K562 (cell line): ENCODE data around the gene ARHGAP31. TPM values are rescaled to one million over a fixed set of nuclear protein-coding genes. Genes with fewer than 3 reads are reported as not detected.

Source experiments
- ATAC-seq: fragments of 200-7000 bp; cut with Tn5 transposase; 3 replicates; pipeline ENCODE4 v1.9.1; 2020; ENCODE audit warnings: moderate library complexity
- BruUV-seq: library from RNA; stranded (reverse); fragments of 400-500 nt; replicated peaks from 2 replicates; lab custom pipeline; 2021; lab: Mats Ljungman, UMichigan
- CTCF ChIA-PET: fragments of 300-600 bp; formaldehyde crosslinking; extraction: SDS; loops from one replicate; lab custom pipeline; 2021; ENCODE audit warnings: low intra/inter-chr PET ratio; lab: Yijun Ruan, JAX
- POLR2A ChIA-PET: fragments of 300-600, 350-650 bp; sonication (Branson Sonifier 250); formaldehyde crosslinking; extraction: SDS; loops from one replicate; lab custom pipeline; 2021; ENCODE audit warnings: antibody characterized with exemption, inconsistent platforms; lab: Yijun Ruan, JAX
- DNase-seq, 4 experiments: peaks; one replicate each; pipeline versions ENCODE4 v3.0.0 to v3.0.0-alpha.2; 2011 to 2018; ENCODE audit warnings: low spot score in 3 of 4, mixed read lengths in 3 of 4; ENCODE audit errors: extremely low read depth in 1 of 4
- FAIRE-seq: peaks from 2 replicates; lab custom pipeline; 2011; peaks lifted over from hg19 to GRCh38; lab: Jason Lieb, UNC
- H2AFZ ChIP-seq: 2 replicates; pipeline ENCODE4 v1.6.0; 2011; ENCODE audit warnings: low read depth, low read length, control low read depth, inconsistent platforms
- H3K27ac ChIP-seq: fragments of 200-600 bp; 3 replicates; pipeline ENCODE4 v1.8.0; 2011; ENCODE audit warnings: low read depth, mild to moderate bottlenecking, control low read depth, inconsistent platforms, low read length, moderate library complexity, mixed read lengths; ENCODE audit errors: extremely low read depth
- H3K27me3 ChIP-seq, 2 experiments: fragments of 300-600 bp in 1 of 2; 2 replicates in 1 of 2; 3 replicates in 1 of 2; pipeline versions ENCODE4 v1.6.0 to v1.8.0; 2011; ENCODE audit warnings: inconsistent platforms in 2 of 2, low read length in 2 of 2, mild to moderate bottlenecking in 1 of 2, mixed read lengths in 1 of 2, moderate library complexity in 1 of 2; ENCODE audit not compliant: control insufficient read depth in 2 of 2, insufficient read depth in 2 of 2
- H3K36me3 ChIP-seq: fragments of 300-600 bp; 3 replicates; pipeline ENCODE4 v1.8.0; 2011; ENCODE audit warnings: mild to moderate bottlenecking, low read length, inconsistent platforms; ENCODE audit not compliant: control insufficient read depth, insufficient read depth
- H3K4me1 ChIP-seq, 2 experiments: fragments of 200-600 bp in 1 of 2; replicated peaks in 1 of 2; 2 replicates in 1 of 2; 3 replicates in 1 of 2; pipeline versions ENCODE4 v1.5.1 to v1.8.0; 2011; ENCODE audit warnings: inconsistent platforms in 2 of 2, low read length in 2 of 2, mild to moderate bottlenecking in 1 of 2, mixed read lengths in 1 of 2, moderate library complexity in 1 of 2; ENCODE audit not compliant: control insufficient read depth in 2 of 2, insufficient read depth in 2 of 2
- H3K4me2 ChIP-seq: 2 replicates; pipeline ENCODE4 v1.6.1; 2011; ENCODE audit warnings: low read length, control low read depth, inconsistent platforms, mixed read lengths; ENCODE audit not compliant: insufficient read depth
- H3K4me3 ChIP-seq: fragments of 200-600 bp; sonication (generic), shearing (Covaris generic); 2 replicates; pipeline ENCODE4 v1.5.1; 2016; ENCODE audit warnings: control low read depth, inconsistent platforms
- H3K79me2 ChIP-seq: fragments of 200-600 bp; 3 replicates; pipeline ENCODE4 v1.8.0; 2011; ENCODE audit warnings: low read length, inconsistent platforms; ENCODE audit not compliant: control insufficient read depth, insufficient read depth
- H3K9ac ChIP-seq, 2 experiments: 2 replicates each; pipeline versions ENCODE4 v1.6.0 to v1.6.1; 2011; ENCODE audit warnings: low read depth in 2 of 2, low read length in 2 of 2, control low read depth in 1 of 2, inconsistent platforms in 1 of 2, mild to moderate bottlenecking in 1 of 2, mixed read lengths in 1 of 2; ENCODE audit not compliant: insufficient read depth in 1 of 2
- H3K9me1 ChIP-seq: one replicate; pipeline ENCODE4 v1.6.0; 2011; ENCODE audit warnings: inconsistent platforms, mild to moderate bottlenecking, low read length, moderate library complexity; ENCODE audit not compliant: control insufficient read depth, insufficient read depth
- H3K9me3 ChIP-seq: replicated peaks from 2 replicates; pipeline ENCODE4 v1.5.1; 2011; ENCODE audit warnings: low read depth, low read length, inconsistent platforms; ENCODE audit not compliant: control insufficient read depth, insufficient read depth
- H4K20me1 ChIP-seq: replicated peaks from 2 replicates; pipeline ENCODE4 v1.6.1; 2011; ENCODE audit warnings: low read length, inconsistent platforms, mixed read lengths; ENCODE audit not compliant: control insufficient read depth, insufficient read depth
- RBM25 ChIP-seq: fragments of 200-400 bp; formaldehyde crosslinking; IDR thresholded peaks from 2 replicates; pipeline ENCODE4 v1.6.1; 2018; ENCODE audit warnings: low read length, low read depth, moderate library complexity; ENCODE audit not compliant: severe bottlenecking
- RBM34 ChIP-seq: fragments of 200-400 bp; formaldehyde crosslinking; IDR thresholded peaks from 2 replicates; pipeline ENCODE4 v1.6.1; 2018; ENCODE audit warnings: low read length, borderline replicate concordance; ENCODE audit not compliant: insufficient read depth
- WGBS: fragments of 100-300 bp; shearing (Covaris generic); methylation state at CpG from one replicate; pipeline ENCODE4 v1.1.6; 2016; ENCODE audit warnings: low coverage, mixed read lengths; ENCODE audit not compliant: insufficient coverage; ENCODE audit errors: missing lambda C conversion rate; 5-methylcytosine and 5-hydroxymethylcytosine counted together
- in situ Hi-C: fragments of 300-500 bp; cut with MboI; formaldehyde crosslinking; loops from 4 replicates; pipeline ENCODE4 v1.15.0; 2018; ENCODE audit warnings: inconsistent platforms, mixed read lengths
- intact Hi-C: fragments of 100-400 bp; cut with micrococcal nuclease; formaldehyde crosslinking; loops from 2 replicates; pipeline ENCODE4 v1.14.2; 2022
- polyA plus RNA-seq, 8 experiments: library from polyadenylated mRNA; depleted of rRNA in 4 of 8; stranded (reverse) in 5 of 8; unstranded in 3 of 8; fragments of >200 nt; fragmentation: Nextera tagmentation in 2 of 8; fragmentation: Illumina TruSeq in 1 of 8; extraction: Ambion mirVana in 2 of 8; extraction: Trizol in 1 of 8; gene quantifications; 2 replicates each; pipeline versions ENCODE4 v1.2.1 to v1.2.3, GENCODE V29; 2011 to 2014; ENCODE audit warnings: inconsistent platforms in 1 of 8, missing spikeins in 1 of 8
- total RNA-seq, 7 experiments: library from RNA; depleted of rRNA in 6 of 7; stranded (reverse); fragments of >200 nt in 6 of 7; fragmentation: Illumina TruSeq in 2 of 7; extraction: Trizol in 2 of 7; gene quantifications; 2 replicates each; pipeline versions ENCODE4 v1.2.1 to v1.2.3, GENCODE V29; 2011 to 2021; ENCODE audit warnings: low replicate concordance in 1 of 7

ARHGAP31 gene
- total and polyA plus RNA-seq, 9 of the 15 experiments (the other 6 are each of a cell fraction or from before 2014, with no cell fraction given): under 0.01 to 0.13 (median 0.06) TPM; not detected in 5

DNA sequence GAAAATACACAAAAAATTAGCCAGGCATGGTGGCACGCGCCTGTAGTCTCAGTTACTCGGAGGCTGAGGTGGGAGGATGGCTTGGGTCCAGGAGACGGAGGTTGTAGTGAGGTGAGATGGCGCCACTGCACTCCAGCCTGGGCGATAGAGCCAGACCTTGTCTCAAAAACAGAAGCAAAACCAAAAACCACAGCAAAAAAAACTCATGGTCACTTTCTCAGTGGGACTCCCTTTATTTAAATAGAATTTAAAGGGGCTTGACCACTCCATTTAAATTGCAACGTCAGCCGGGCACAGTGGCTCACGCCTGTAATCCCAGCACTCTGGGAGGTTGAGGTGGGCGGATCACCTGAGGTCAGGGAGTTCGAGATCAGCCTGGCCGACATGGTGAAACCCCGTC, 32.8 kb downstream of the ARHGAP31 start:
- Histone ChIP-seq H4K20me1 (no peaks in the 10 kb centered on the region), H3K9me1 (no peaks in the 10 kb centered on the region), H3K4me1 (peaks cover 10 to 16% of the 10 kb centered on the region in 2 experiments), H3K27ac (no peak overlapping the region), H3K36me3 (no peaks in the 10 kb centered on the region), H3K79me2 (no peaks in the 10 kb centered on the region), H3K9me3 (no peaks in the 10 kb centered on the region), H3K27me3 (no peaks in the 10 kb centered on the region), H3K4me3 (no peak overlapping the region), H3K4me2 (no peak overlapping the region), H3K9ac (no peak overlapping the region), H2AFZ (no peak overlapping the region)
- ATAC-seq (no peak), FAIRE-seq (no peak), DNase-seq (no peak)
- 53% methylated on average over 11 of the region's 13 CpGs for WGBS
- no peak for TF ChIP-seq RBM25
- BruUV-seq: no TSS peak
- in situ Hi-C loops: no loop called here
- ChIA-PET POLR2A (no interaction called here), CTCF (no interaction called here)
- intact Hi-C loops: no loop called here

DNA sequence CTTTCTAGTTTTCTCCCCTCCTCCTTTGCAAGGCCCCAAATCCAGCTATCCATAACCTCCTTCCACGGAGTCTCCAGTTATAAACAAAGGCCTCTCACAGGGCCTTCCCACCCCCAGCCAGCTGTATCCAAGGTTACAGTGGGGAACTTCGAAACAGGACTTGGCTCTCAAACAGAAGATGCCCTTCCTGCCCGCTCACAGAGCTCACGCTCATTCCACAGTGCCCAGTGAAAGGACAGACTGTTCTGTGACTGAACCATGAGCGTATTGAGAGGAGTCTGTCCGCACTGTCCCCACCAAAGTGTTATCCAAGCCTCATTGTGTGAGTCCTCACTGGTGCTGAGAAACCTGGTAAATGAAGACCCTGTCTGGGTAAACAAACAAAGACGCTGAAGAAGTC, 35.4 kb downstream of the ARHGAP31 start:
- ATAC-seq (no peak), DNase-seq (no peak), FAIRE-seq (no peak)
- BruUV-seq: no TSS peak
- H3K27me3 ChIP-seq: no peaks in the 10 kb centered on the region
- no peak for TF ChIP-seq RBM34
- ChIA-PET POLR2A (no interaction called here), CTCF (no interaction called here)
- no peaks in the 10 kb centered on the region for H3K9me1 ChIP-seq
- H3K9me3 ChIP-seq: no peaks in the 10 kb centered on the region
- no peak overlapping the region for H3K4me2 ChIP-seq
- no peaks in the 10 kb centered on the region for H3K36me3 ChIP-seq
- in situ Hi-C loops (no loop called here), intact Hi-C loops (no loop called here)
- H3K79me2 ChIP-seq: no peaks in the 10 kb centered on the region
- H3K4me3 ChIP-seq: no peak overlapping the region
- H4K20me1 ChIP-seq: no peaks in the 10 kb centered on the region
- H3K4me1 ChIP-seq: peaks cover 0 to 14% of the 10 kb centered on the region in 2 experiments; a peak in 4 of 5 replicates
- WGBS: 52% methylated on average over 6 of the region's 7 CpGs
- no peak overlapping the region; a peak in 1 of 4 replicates for H3K9ac ChIP-seq
- peak overlapping the region; percentile 59; the same call in 1 of the 2 replicates for H2AFZ ChIP-seq
- H3K27ac ChIP-seq: no peak overlapping the region
